Testis (tissue), 2 donors: Measurements from ENCODE around the gene AIMP1.

ENCODE experiments used
- POLR2A ChIP-seq: fragments of 450-650 bp; IDR thresholded peaks from one replicate; pipeline ENCODE4 v1.6.1; 2017; ENCODE audit warnings: antibody characterized with exemption, mild to moderate bottlenecking, moderate library complexity
- TF ChIP-seq, protein P1 (sequence below), 3 experiments: fragments of 450-650 bp in 2 of 3; fragments of 200-600 bp in 1 of 3; sonication (generic) in 1 of 3; IDR thresholded peaks; one replicate each; pipeline ENCODE4 v1.5.1; 2016 to 2019; ENCODE audit warnings: antibody characterized with exemption in 3 of 3, mild to moderate bottlenecking in 2 of 3, moderate library complexity in 1 of 3

DNA sequence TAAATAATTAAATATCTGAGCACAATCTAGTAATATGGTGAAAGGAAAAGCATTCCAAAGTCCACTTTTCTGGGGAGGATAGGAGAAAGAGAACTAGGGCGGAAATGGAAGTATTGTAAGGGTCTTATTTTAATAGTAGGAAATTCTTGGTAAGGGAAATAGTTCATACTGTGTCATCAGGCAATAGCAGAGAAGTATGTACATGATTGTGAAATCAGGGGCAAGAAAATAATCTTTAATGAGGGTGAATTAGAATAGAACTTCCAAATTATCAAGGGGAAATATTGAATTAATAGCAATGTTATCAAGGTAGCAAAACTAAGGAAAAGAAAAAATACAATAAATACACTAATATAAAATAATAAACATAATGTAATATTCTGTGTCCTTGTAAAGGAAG is 37.4 kb downstream of the AIMP1 start:
- TF ChIP-seq, protein P1, sequence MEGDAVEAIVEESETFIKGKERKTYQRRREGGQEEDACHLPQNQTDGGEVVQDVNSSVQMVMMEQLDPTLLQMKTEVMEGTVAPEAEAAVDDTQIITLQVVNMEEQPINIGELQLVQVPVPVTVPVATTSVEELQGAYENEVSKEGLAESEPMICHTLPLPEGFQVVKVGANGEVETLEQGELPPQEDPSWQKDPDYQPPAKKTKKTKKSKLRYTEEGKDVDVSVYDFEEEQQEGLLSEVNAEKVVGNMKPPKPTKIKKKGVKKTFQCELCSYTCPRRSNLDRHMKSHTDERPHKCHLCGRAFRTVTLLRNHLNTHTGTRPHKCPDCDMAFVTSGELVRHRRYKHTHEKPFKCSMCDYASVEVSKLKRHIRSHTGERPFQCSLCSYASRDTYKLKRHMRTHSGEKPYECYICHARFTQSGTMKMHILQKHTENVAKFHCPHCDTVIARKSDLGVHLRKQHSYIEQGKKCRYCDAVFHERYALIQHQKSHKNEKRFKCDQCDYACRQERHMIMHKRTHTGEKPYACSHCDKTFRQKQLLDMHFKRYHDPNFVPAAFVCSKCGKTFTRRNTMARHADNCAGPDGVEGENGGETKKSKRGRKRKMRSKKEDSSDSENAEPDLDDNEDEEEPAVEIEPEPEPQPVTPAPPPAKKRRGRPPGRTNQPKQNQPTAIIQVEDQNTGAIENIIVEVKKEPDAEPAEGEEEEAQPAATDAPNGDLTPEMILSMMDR (IDR thresholded peaks at IDR 0.05) = no peak
- no peak for TF ChIP-seq POLR2A
